Neuronal stem cell (in vitro differentiated cells): Measurements from ENCODE around the gene PAPPA2.

Experiments used
- DNase-seq: peaks from one replicate; pipeline ENCODE4 v3.0.0-alpha.2; 2013; ENCODE audit warnings: low spot score
- H2AFZ ChIP-seq: one replicate; pipeline ENCODE4 v1.6.1; 2013; ENCODE audit warnings: mild to moderate bottlenecking, low read length, inconsistent platforms
- H2AK5ac ChIP-seq: 2 replicates; pipeline ENCODE4 v1.6.1; 2013; ENCODE audit warnings: low read depth, mild to moderate bottlenecking, inconsistent platforms, low read length, moderate library complexity, mixed read lengths
- H2BK120ac ChIP-seq: 2 replicates; pipeline ENCODE4 v1.6.1; 2013; ENCODE audit warnings: low read depth, mild to moderate bottlenecking, inconsistent platforms, low read length, moderate library complexity, mixed read lengths
- H2BK12ac ChIP-seq: one replicate; pipeline ENCODE4 v1.6.1; 2013; ENCODE audit warnings: low read length, inconsistent platforms
- H2BK15ac ChIP-seq: 2 replicates; pipeline ENCODE4 v1.6.1; 2013; ENCODE audit warnings: mild to moderate bottlenecking, low read length, inconsistent platforms, mixed read lengths
- H2BK5ac ChIP-seq: one replicate; pipeline ENCODE4 v1.6.1; 2013; ENCODE audit warnings: inconsistent platforms, mild to moderate bottlenecking, low read length, moderate library complexity
- H3K14ac ChIP-seq: one replicate; pipeline ENCODE4 v1.6.1; 2013; ENCODE audit warnings: low read length, inconsistent platforms
- H3K18ac ChIP-seq: 2 replicates; pipeline ENCODE4 v1.6.1; 2013; ENCODE audit warnings: low read length, inconsistent platforms
- H3K23ac ChIP-seq: 2 replicates; pipeline ENCODE4 v1.6.1; 2013; ENCODE audit warnings: low read depth, mild to moderate bottlenecking, mixed read lengths, low read length, inconsistent platforms; ENCODE audit not compliant: poor library complexity
- H3K27ac ChIP-seq: replicated peaks from 3 replicates; pipeline ENCODE4 v1.5.1; 2013; ENCODE audit warnings: low read length, inconsistent platforms
- H3K27me3 ChIP-seq, 3 experiments: 2 replicates each; pipeline ENCODE4 v1.6.1; 2013; ENCODE audit warnings: low read length in 3 of 3, mild to moderate bottlenecking in 2 of 3, inconsistent platforms in 1 of 3, low read depth in 1 of 3, mixed read lengths in 1 of 3, moderate library complexity in 1 of 3; ENCODE audit not compliant: control insufficient read depth in 3 of 3, insufficient read depth in 3 of 3
- H3K36me3 ChIP-seq, 2 donors: replicated peaks in 1 of 2; 2 replicates each; pipeline ENCODE4 v1.6.1; 2013; ENCODE audit warnings: low read length in 2 of 2; ENCODE audit not compliant: control insufficient read depth in 2 of 2, insufficient read depth in 2 of 2
- H3K4ac ChIP-seq: 2 replicates; pipeline ENCODE4 v1.6.1; 2013; ENCODE audit warnings: inconsistent platforms, mild to moderate bottlenecking, low read length, moderate library complexity
- H3K4me1 ChIP-seq, 2 donors: 1 replicate in 1 of 2; 2 replicates in 1 of 2; pipeline ENCODE4 v1.6.1; 2013; ENCODE audit warnings: low read length in 2 of 2, low read depth in 1 of 2; ENCODE audit not compliant: control insufficient read depth in 2 of 2, insufficient read depth in 1 of 2
- H3K4me2 ChIP-seq: one replicate; pipeline ENCODE4 v1.6.1; 2013; ENCODE audit warnings: mild to moderate bottlenecking, low read length, inconsistent platforms; ENCODE audit not compliant: insufficient read depth, poor library complexity, severe bottlenecking
- H3K4me3 ChIP-seq, 2 donors: 2 replicates each; pipeline ENCODE4 v1.5.1; 2013; ENCODE audit warnings: low read length in 2 of 2, mild to moderate bottlenecking in 2 of 2, inconsistent platforms in 1 of 2, moderate library complexity in 1 of 2
- H3K79me1 ChIP-seq: one replicate; pipeline ENCODE4 v1.6.1; 2013; ENCODE audit warnings: low read depth, mild to moderate bottlenecking, inconsistent platforms, low read length, moderate library complexity
- H3K9ac ChIP-seq: one replicate; pipeline ENCODE4 v1.6.1; 2013; ENCODE audit warnings: mild to moderate bottlenecking, low read depth, low read length, inconsistent platforms; ENCODE audit not compliant: poor library complexity
- H3K9me3 ChIP-seq, 2 donors: replicated peaks in 1 of 2; 2 replicates each; pipeline versions ENCODE3 to v1.6.1; 2013; ENCODE audit warnings: low read length in 2 of 2, mild to moderate bottlenecking in 2 of 2, inconsistent platforms in 1 of 2, low read depth in 1 of 2, mixed read lengths in 1 of 2, moderate library complexity in 1 of 2; ENCODE audit not compliant: control insufficient read depth in 2 of 2, insufficient read depth in 1 of 2
- H4K8ac ChIP-seq: one replicate; pipeline ENCODE4 v1.6.1; 2013; ENCODE audit warnings: low read depth, mild to moderate bottlenecking, inconsistent platforms, low read length, moderate library complexity
- H4K91ac ChIP-seq: one replicate; pipeline ENCODE4 v1.6.1; 2013; ENCODE audit warnings: low read length, low read depth, mild to moderate bottlenecking, inconsistent platforms; ENCODE audit not compliant: poor library complexity
- WGBS, 2 donors: extraction: QIAGEN DNeasy Blood & Tissue Kit; methylation state at CpG; one replicate each; pipeline ENCODE4 v1.1.7; 2013; ENCODE audit warnings: missing lambda C conversion rate in 2 of 2, mixed read lengths in 1 of 2; ENCODE audit not compliant: insufficient read length in 2 of 2, insufficient replicate concordance in 1 of 2; ENCODE audit errors: extremely low coverage in 2 of 2; 5-methylcytosine and 5-hydroxymethylcytosine counted together

PAPPA2 gene

GRCh38 chr1:176699821-176700220 lies 236.8 kb downstream of the PAPPA2 start:
- Histone ChIP-seq H2BK12ac (no peak overlapping the region), H3K27ac (no peak overlapping the region), H3K27me3 (no peaks in the 10 kb centered on the region), H4K8ac (no peak overlapping the region), H2AK5ac (no peak overlapping the region), H3K9ac (no peak overlapping the region), H2BK5ac (no peak overlapping the region), H2BK15ac (no peak overlapping the region), H3K36me3 (no peaks in the 10 kb centered on the region), H3K9me3 (peaks cover 0 to 1% of the 10 kb centered on the region in 2 donors), H3K4ac (no peak overlapping the region), H3K18ac (no peak overlapping the region), H3K4me2 (no peak overlapping the region), H3K4me3 (no peak overlapping the region), H4K91ac (no peak overlapping the region), H2AFZ (no peak overlapping the region), H3K23ac (no peak overlapping the region), H3K14ac (no peak overlapping the region), H3K4me1 (peaks cover 0 to 8% of the 10 kb centered on the region in 2 donors), H2BK120ac (no peak overlapping the region), H3K79me1 (no peaks in the 10 kb centered on the region)
- WGBS, 2 donors = no CpG with 5 or more reads among the region's 2 CpGs
- DNase-seq = no peak

- Histone ChIP-seq H3K36me3 (no peaks in the 10 kb centered on the region), H3K27me3 (no peaks in the 10 kb centered on the region), H3K4ac (no peak overlapping the region), H2BK120ac (no peak overlapping the region), H3K4me2 (no peak overlapping the region), H3K23ac (no peak overlapping the region), H3K18ac (no peak overlapping the region), H2BK5ac (no peak overlapping the region), H2AK5ac (no peak overlapping the region), H3K9ac (no peak overlapping the region), H3K79me1 (no peaks in the 10 kb centered on the region), H3K9me3 (peaks cover 0 to 1% of the 10 kb centered on the region in 2 donors), H3K14ac (no peak overlapping the region), H3K4me3 (no peak overlapping the region), H2BK15ac (no peak overlapping the region), H4K91ac (no peak overlapping the region), H2BK12ac (no peak overlapping the region), H4K8ac (no peak overlapping the region), H2AFZ (no peak overlapping the region), H3K27ac (no peak overlapping the region), H3K4me1 (peaks cover 0 to 4% of the 10 kb centered on the region in 2 donors)
- no peak for DNase-seq
- no CpG with 5 or more reads among the region's 3 CpGs for WGBS, 2 donors
Observed at GRCh38 chr1:176701151-176701866, 238.3 kb downstream of the PAPPA2 start.

GRCh38 chr1:176702901-176703300 lies 239.9 kb downstream of the PAPPA2 start:
- Histone ChIP-seq H2AK5ac (no peak overlapping the region), H3K36me3 (no peaks in the 10 kb centered on the region), H4K91ac (no peak overlapping the region), H3K23ac (no peak overlapping the region), H3K4me2 (no peak overlapping the region), H3K18ac (no peak overlapping the region), H3K9ac (no peak overlapping the region), H3K27me3 (no peaks in the 10 kb centered on the region), H4K8ac (no peak overlapping the region), H2AFZ (no peak overlapping the region), H3K4me3 (no peak overlapping the region), H3K14ac (no peak overlapping the region), H3K4ac (no peak overlapping the region), H3K9me3 (peaks cover 0 to 1% of the 10 kb centered on the region in 2 donors), H2BK15ac (no peak overlapping the region), H2BK5ac (no peak overlapping the region), H2BK12ac (no peak overlapping the region), H3K27ac (no peak overlapping the region), H2BK120ac (no peak overlapping the region), H3K4me1 (peaks cover 0 to 4% of the 10 kb centered on the region in 2 donors), H3K79me1 (no peaks in the 10 kb centered on the region)
- no peak for DNase-seq
- no CpG with 5 or more reads among the region's 3 CpGs for WGBS, 2 donors

GRCh38 chr1:176705585-176705984 lies 242.6 kb downstream of the PAPPA2 start:
- H2AFZ ChIP-seq = no peak overlapping the region
- no peak overlapping the region for H3K18ac ChIP-seq
- H3K27ac ChIP-seq = no peak overlapping the region
- no peak overlapping the region for H3K23ac ChIP-seq
- H3K4me3 ChIP-seq = no peak overlapping the region
- H3K4me1 ChIP-seq = peaks cover 0 to 6% of the 10 kb centered on the region in 2 donors
- no peak overlapping the region for H3K9ac ChIP-seq
- H3K36me3 ChIP-seq = no peaks in the 10 kb centered on the region
- no CpG with 5 or more reads among the region's 1 CpG for WGBS, 2 donors
- no peak overlapping the region for H2BK5ac ChIP-seq
- H3K14ac ChIP-seq = no peak overlapping the region
- no peak for DNase-seq
- no peaks in the 10 kb centered on the region for H3K27me3 ChIP-seq
- no peak overlapping the region for H2BK15ac ChIP-seq
- H3K79me1 ChIP-seq = no peaks in the 10 kb centered on the region
- no peak overlapping the region for H3K4ac ChIP-seq
- H2AK5ac ChIP-seq = no peak overlapping the region
- no peaks in the 10 kb centered on the region for H3K9me3 ChIP-seq
- H4K91ac ChIP-seq = no peak overlapping the region
- no peak overlapping the region for H2BK12ac ChIP-seq
- H4K8ac ChIP-seq = no peak overlapping the region
- H3K4me2 ChIP-seq = no peak overlapping the region
- H2BK120ac ChIP-seq = no peak overlapping the region
